HEK293 (cell line): ENCODE results near the gene NDUFB11.

Source experiments
- CTCF ChIA-PET: fragments of 350-600 bp; formaldehyde crosslinking; extraction: SDS; loops from one replicate; lab custom pipeline; 2021; ENCODE audit warnings: antibody characterized with exemption; lab: Yijun Ruan, JAX
- POLR2A ChIA-PET: fragments of 300-600 bp; formaldehyde crosslinking; extraction: SDS; loops from one replicate; lab custom pipeline; 2020; ENCODE audit warnings: antibody characterized with exemption, inconsistent platforms; lab: Yijun Ruan, JAX
- H3K27ac ChIP-seq: fragments of 200-500 bp; sonication (Bioruptor generic); 2 replicates; pipeline ENCODE4 v1.5.1; 2014; ENCODE audit warnings: low read depth, low read length, control low read depth, inconsistent platforms; ENCODE audit errors: extremely low read depth
- H3K36me3 ChIP-seq, 2 experiments: fragments of 200-500 bp in 1 of 2; sonication (Bioruptor generic) in 1 of 2; 1 replicate in 1 of 2; 2 replicates in 1 of 2; pipeline ENCODE4 v1.5.1; 2014 to 2017; ENCODE audit warnings: inconsistent platforms in 2 of 2, low read length in 2 of 2; ENCODE audit not compliant: control insufficient read depth in 2 of 2, insufficient read depth in 1 of 2
- H3K4me1 ChIP-seq: fragments of 200-500 bp; sonication (Bioruptor generic); 2 replicates; pipeline ENCODE4 v1.5.1; 2014; ENCODE audit warnings: mild to moderate bottlenecking, low read length, inconsistent platforms; ENCODE audit not compliant: control insufficient read depth, insufficient read depth
- H3K4me3 ChIP-seq: 2 replicates; pipeline ENCODE4 v1.5.1; 2011; ENCODE audit warnings: low read depth, mild to moderate bottlenecking, control low read depth, low read length, moderate library complexity
- H3K9me3 ChIP-seq: fragments of 200-500 bp; sonication (Bioruptor generic); 2 replicates; pipeline ENCODE4 v1.5.1; 2014; ENCODE audit warnings: low read depth, low read length, inconsistent platforms; ENCODE audit not compliant: control insufficient read depth, insufficient read depth
- ATF2 ChIP-seq: fragments of 450-650 bp; formaldehyde crosslinking; IDR thresholded peaks from 2 replicates; pipeline ENCODE4 v1.5.1; 2016; ENCODE audit warnings: missing biosample characterization, missing genetic modification characterization, low read depth
- BCL11A ChIP-seq: fragments of 450-650 bp; formaldehyde crosslinking; IDR thresholded peaks from 2 replicates; pipeline ENCODE4 v1.5.1; 2016; ENCODE audit warnings: low read depth, missing biosample characterization, missing genetic modification characterization
- BCL6B ChIP-seq: fragments of 450-650 bp; formaldehyde crosslinking; IDR thresholded peaks from 2 replicates; pipeline ENCODE4 v1.5.1; 2017; ENCODE audit warnings: missing biosample characterization, missing genetic modification characterization
- IKZF3 ChIP-seq: fragments of 450-650 bp; IDR thresholded peaks from 2 replicates; pipeline ENCODE4 v1.5.0; 2018; ENCODE audit warnings: missing biosample characterization, mild to moderate bottlenecking, missing genetic modification characterization, moderate library complexity
- YY2 ChIP-seq: fragments of 450-650 bp; formaldehyde crosslinking; IDR thresholded peaks from 2 replicates; pipeline ENCODE4 v1.5.1; 2016; ENCODE audit warnings: missing biosample characterization, missing genetic modification characterization
- ZEB2 ChIP-seq: fragments of 450-650 bp; formaldehyde crosslinking; IDR thresholded peaks from 2 replicates; pipeline ENCODE4 v1.5.1; 2016; ENCODE audit warnings: missing biosample characterization, missing genetic modification characterization
- ZNF146 ChIP-seq: fragments of 450-650 bp; formaldehyde crosslinking; IDR thresholded peaks from 2 replicates; pipeline ENCODE4 v1.5.1; 2016; ENCODE audit warnings: missing biosample characterization, missing genetic modification characterization
- ZNF214 ChIP-seq: fragments of 450-650 bp; formaldehyde crosslinking; IDR thresholded peaks from 2 replicates; pipeline ENCODE4 v1.5.1; 2017; ENCODE audit warnings: missing biosample characterization, mild to moderate bottlenecking, missing genetic modification characterization, borderline replicate concordance
- ZNF24 ChIP-seq: fragments of 450-650 bp; formaldehyde crosslinking; IDR thresholded peaks from 2 replicates; pipeline ENCODE4 v1.5.1; 2016; ENCODE audit warnings: missing biosample characterization, missing genetic modification characterization
- ZNF549 ChIP-seq: fragments of 450-650 bp; IDR thresholded peaks from 2 replicates; pipeline ENCODE4 v1.5.1; 2018; ENCODE audit warnings: missing biosample characterization, missing genetic modification characterization, mild to moderate bottlenecking, inconsistent platforms, moderate library complexity
- ZNF558 ChIP-seq: fragments of 450-650 bp; formaldehyde crosslinking; IDR thresholded peaks from 2 replicates; pipeline ENCODE4 v1.5.1; 2016; ENCODE audit warnings: missing biosample characterization, missing genetic modification characterization
- ZNF600 ChIP-seq: fragments of 450-650 bp; formaldehyde crosslinking; IDR thresholded peaks from 2 replicates; pipeline ENCODE4 v1.5.1; 2016; ENCODE audit warnings: missing biosample characterization, missing genetic modification characterization
- ZNF629 ChIP-seq: fragments of 450-650 bp; formaldehyde crosslinking; IDR thresholded peaks from 2 replicates; pipeline ENCODE4 v1.5.1; 2017; ENCODE audit warnings: missing biosample characterization, missing genetic modification characterization
- ZNF701 ChIP-seq: fragments of 450-650 bp; formaldehyde crosslinking; IDR thresholded peaks from 2 replicates; pipeline ENCODE4 v1.5.1; 2016; ENCODE audit warnings: missing biosample characterization, missing genetic modification characterization
- ZSCAN4 ChIP-seq: fragments of 450-650 bp; formaldehyde crosslinking; IDR thresholded peaks from 2 replicates; pipeline ENCODE4 v1.5.1; 2017; ENCODE audit warnings: missing biosample characterization, missing genetic modification characterization
- TF ChIP-seq, protein P1 (sequence below): fragments of 450-650 bp; formaldehyde crosslinking; IDR thresholded peaks from 2 replicates; pipeline ENCODE4 v1.5.1; 2016; ENCODE audit warnings: missing biosample characterization, missing genetic modification characterization
- TF ChIP-seq, protein P2 (sequence below): fragments of 450-650 bp; formaldehyde crosslinking; IDR thresholded peaks from 2 replicates; pipeline ENCODE4 v1.5.1; 2016; ENCODE audit warnings: missing biosample characterization, missing genetic modification characterization
- TF ChIP-seq, protein P3 (sequence below): sonication (generic); formaldehyde crosslinking; IDR thresholded peaks from 2 replicates; pipeline ENCODE4 v1.8.1; 2022; ENCODE audit warnings: mild to moderate bottlenecking, moderate library complexity, missing genetic modification reagents
- TF ChIP-seq, protein P4 (sequence below): fragments of 450-650 bp; formaldehyde crosslinking; IDR thresholded peaks from 2 replicates; pipeline ENCODE4 v1.5.1; 2016; ENCODE audit warnings: missing biosample characterization, missing genetic modification characterization

NDUFB11 gene

GRCh38 chrX:47186096-47186740 is 41.7 kb upstream of the NDUFB11 start:
- H3K4me3 ChIP-seq: no peak overlapping the region
- H3K4me1 ChIP-seq: no peaks in the 10 kb centered on the region
- H3K27ac ChIP-seq: no peak overlapping the region
- TF ChIP-seq, protein P1, sequence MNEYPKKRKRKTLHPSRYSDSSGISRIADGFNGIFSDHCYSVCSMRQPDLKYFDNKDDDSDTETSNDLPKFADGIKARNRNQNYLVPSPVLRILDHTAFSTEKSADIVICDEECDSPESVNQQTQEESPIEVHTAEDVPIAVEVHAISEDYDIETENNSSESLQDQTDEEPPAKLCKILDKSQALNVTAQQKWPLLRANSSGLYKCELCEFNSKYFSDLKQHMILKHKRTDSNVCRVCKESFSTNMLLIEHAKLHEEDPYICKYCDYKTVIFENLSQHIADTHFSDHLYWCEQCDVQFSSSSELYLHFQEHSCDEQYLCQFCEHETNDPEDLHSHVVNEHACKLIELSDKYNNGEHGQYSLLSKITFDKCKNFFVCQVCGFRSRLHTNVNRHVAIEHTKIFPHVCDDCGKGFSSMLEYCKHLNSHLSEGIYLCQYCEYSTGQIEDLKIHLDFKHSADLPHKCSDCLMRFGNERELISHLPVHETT: no peak
- TF ChIP-seq ZNF24 (tag by site-specific recombination): no peak
- TF ChIP-seq, protein P2, sequence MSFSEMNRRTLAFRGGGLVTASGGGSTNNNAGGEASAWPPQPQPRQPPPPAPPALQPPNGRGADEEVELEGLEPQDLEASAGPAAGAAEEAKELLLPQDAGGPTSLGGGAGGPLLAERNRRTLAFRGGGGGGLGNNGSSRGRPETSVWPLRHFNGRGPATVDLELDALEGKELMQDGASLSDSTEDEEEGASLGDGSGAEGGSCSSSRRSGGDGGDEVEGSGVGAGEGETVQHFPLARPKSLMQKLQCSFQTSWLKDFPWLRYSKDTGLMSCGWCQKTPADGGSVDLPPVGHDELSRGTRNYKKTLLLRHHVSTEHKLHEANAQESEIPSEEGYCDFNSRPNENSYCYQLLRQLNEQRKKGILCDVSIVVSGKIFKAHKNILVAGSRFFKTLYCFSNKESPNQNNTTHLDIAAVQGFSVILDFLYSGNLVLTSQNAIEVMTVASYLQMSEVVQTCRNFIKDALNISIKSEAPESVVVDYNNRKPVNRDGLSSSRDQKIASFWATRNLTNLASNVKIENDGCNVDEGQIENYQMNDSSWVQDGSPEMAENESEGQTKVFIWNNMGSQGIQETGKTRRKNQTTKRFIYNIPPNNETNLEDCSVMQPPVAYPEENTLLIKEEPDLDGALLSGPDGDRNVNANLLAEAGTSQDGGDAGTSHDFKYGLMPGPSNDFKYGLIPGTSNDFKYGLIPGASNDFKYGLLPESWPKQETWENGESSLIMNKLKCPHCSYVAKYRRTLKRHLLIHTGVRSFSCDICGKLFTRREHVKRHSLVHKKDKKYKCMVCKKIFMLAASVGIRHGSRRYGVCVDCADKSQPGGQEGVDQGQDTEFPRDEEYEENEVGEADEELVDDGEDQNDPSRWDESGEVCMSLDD (tag by site-specific recombination): no peak
- TF ChIP-seq BCL6B (tag by site-specific recombination): no peak
- TF ChIP-seq YY2: no peak
- no peak for TF ChIP-seq IKZF3 (tag by site-specific recombination)
- TF ChIP-seq ZNF214 (tag by site-specific recombination): no peak
- no peak for TF ChIP-seq ZNF549 (tag by site-specific recombination)
- TF ChIP-seq ZNF146 (tag by site-specific recombination): no peak
- no peak for TF ChIP-seq BCL11A (tag by site-specific recombination)
- no peak for TF ChIP-seq ZNF600 (tag by site-specific recombination)
- TF ChIP-seq ZNF629: no peak
- TF ChIP-seq, protein P3, sequence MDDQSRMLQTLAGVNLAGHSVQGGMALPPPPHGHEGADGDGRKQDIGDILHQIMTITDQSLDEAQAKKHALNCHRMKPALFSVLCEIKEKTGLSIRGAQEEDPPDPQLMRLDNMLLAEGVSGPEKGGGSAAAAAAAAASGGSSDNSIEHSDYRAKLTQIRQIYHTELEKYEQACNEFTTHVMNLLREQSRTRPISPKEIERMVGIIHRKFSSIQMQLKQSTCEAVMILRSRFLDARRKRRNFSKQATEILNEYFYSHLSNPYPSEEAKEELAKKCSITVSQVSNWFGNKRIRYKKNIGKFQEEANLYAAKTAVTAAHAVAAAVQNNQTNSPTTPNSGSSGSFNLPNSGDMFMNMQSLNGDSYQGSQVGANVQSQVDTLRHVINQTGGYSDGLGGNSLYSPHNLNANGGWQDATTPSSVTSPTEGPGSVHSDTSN (CRISPR knock-in tag): no peak
- TF ChIP-seq ZSCAN4 (tag by site-specific recombination): no peak
- no peak for TF ChIP-seq ZEB2
- TF ChIP-seq ATF2 (tag by site-specific recombination): no peak
- TF ChIP-seq, protein P4, sequence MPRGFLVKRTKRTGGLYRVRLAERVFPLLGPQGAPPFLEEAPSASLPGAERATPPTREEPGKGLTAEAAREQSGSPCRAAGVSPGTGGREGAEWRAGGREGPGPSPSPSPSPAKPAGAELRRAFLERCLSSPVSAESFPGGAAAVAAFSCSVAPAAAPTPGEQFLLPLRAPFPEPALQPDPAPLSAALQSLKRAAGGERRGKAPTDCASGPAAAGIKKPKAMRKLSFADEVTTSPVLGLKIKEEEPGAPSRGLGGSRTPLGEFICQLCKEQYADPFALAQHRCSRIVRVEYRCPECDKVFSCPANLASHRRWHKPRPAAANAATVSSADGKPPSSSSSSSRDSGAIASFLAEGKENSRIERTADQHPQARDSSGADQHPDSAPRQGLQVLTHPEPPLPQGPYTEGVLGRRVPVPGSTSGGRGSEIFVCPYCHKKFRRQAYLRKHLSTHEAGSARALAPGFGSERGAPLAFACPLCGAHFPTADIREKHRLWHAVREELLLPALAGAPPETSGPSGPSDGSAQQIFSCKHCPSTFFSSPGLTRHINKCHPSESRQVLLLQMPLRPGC (tag by site-specific recombination): no peak
- no peak for TF ChIP-seq ZNF558
- no peak for TF ChIP-seq ZNF701 (tag by site-specific recombination)
- no peaks in the 10 kb centered on the region for H3K9me3 ChIP-seq
- ChIA-PET CTCF (interaction anchor here (0.6 kb wide), 1 partner anchor 1663 kb away, joined by 3 read pairs; no protein-coding TSS in a partner anchor), POLR2A (no interaction called here)
- peaks cover 0 to 50% of the 10 kb centered on the region in 2 experiments; a peak in 2 of 3 replicates for H3K36me3 ChIP-seq
